ENCODE results near the gene NR4A3.

The NR4A3 gene

DNA sequence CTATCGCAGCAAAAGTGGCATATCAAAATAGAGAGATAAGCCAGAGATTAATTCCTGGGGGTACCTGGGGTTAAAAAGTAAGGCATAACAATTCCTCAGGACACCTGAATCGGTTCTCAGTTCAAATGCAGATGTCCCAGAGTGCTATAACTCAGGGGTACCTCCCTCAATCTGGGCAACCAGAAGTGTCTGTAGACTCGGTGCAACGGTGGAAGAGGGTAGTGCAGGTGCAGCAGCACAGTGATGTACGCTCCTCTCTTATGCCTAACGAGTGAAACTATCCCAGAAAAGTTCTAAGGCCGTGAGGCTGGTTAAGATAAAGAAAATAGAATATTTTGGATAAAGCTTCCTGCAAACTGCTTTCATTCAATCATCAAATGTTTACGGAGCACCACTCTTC lies 7.9 kb upstream of the NR4A3 start:
- ATAC-seq = no peak
- TF ChIP-seq ZC3H10 (CRISPR knock-in tag; IDR thresholded peaks at IDR 0.05) = no peak
- TF ChIP-seq ARNTL (CRISPR knock-in tag; IDR thresholded peaks at IDR 0.05; ENCODE audit: borderline replicate concordance, low read depth) = no peak
- no peak for TF ChIP-seq ZNF8 (CRISPR knock-in tag; IDR thresholded peaks at IDR 0.05)
- no peak for TF ChIP-seq ZNF70 (CRISPR knock-in tag; IDR thresholded peaks at IDR 0.05)
- TF ChIP-seq RARB (CRISPR knock-in tag; IDR thresholded peaks at IDR 0.05) = no peak
- TF ChIP-seq OSR1 (CRISPR knock-in tag; IDR thresholded peaks at IDR 0.05) = no peak

DNA sequence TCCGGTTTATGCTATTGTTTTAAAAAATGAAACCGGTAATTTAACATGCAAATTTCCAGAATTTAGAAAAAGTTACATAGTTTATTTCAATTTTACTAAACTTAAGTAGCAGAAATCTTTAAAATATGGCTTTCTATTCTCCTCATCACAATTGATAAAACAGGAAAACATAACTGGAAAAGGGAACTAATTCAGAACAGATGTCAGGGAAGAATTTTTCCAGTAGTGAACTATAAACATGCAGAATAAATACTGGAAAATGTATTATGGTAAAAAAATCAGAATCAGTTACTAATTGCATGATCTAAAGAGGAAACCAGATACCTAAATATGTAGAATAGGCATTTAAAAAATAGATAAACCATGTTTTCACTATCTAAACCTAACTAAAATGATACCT lies 7.3 kb upstream of the NR4A3 start:
- TF ChIP-seq TCF4 (CRISPR knock-in tag; IDR thresholded peaks at IDR 0.05; ENCODE audit: borderline replicate concordance) (peak; percentile 49), TOX (CRISPR knock-in tag; IDR thresholded peaks at IDR 0.05; ENCODE audit: borderline replicate concordance) (no peak), GLIS3 (CRISPR knock-in tag; IDR thresholded peaks at IDR 0.05) (no peak)
- no peak for ATAC-seq

- no peak for ATAC-seq
Observed at GRCh38 chr9:99816392-99816791, 5.3 kb upstream of the NR4A3 start.

DNA sequence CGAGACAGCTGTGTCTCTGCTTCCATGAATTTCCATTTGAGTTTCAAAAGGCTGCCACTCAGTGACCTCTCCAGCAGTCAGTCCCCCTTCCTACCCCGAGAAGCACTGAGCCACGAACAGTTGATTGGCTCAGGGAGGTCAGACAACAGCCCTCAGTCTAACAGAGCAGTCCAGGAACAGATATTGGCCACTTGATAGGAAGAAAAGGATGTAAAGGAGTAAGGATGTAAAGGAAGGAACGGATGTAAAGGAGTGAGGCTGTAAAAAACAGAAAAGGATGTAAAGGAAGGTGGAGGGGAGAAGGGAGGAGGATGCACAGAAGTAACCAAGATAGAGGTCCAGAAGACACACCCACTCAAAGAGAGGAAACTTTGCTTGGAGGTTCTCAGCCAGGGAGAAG lies 3.2 kb upstream of the NR4A3 start:
- no peak for ATAC-seq

More at GRCh38 chr9:99816392-99816791, 5.3 kb upstream of the NR4A3 start:
- TF ChIP-seq ARNTL (CRISPR knock-in tag; IDR thresholded peaks at IDR 0.05; ENCODE audit: borderline replicate concordance, low read depth) (no peak), ESRRG (CRISPR knock-in tag; IDR thresholded peaks at IDR 0.05) (no peak), ZNF8 (CRISPR knock-in tag; IDR thresholded peaks at IDR 0.05) (no peak), BACH2 (CRISPR knock-in tag; IDR thresholded peaks at IDR 0.05; ENCODE audit: borderline replicate concordance) (no peak), TOX (CRISPR knock-in tag; IDR thresholded peaks at IDR 0.05; ENCODE audit: borderline replicate concordance) (no peak), ZNF565 (CRISPR knock-in tag; conservative IDR thresholded peaks at IDR 0.05; ENCODE audit: low read depth) (no peak), ZNF70 (CRISPR knock-in tag; IDR thresholded peaks at IDR 0.05) (no peak), SNAI2 (CRISPR knock-in tag; IDR thresholded peaks at IDR 0.05) (no peak), ZFP30 (CRISPR knock-in tag; IDR thresholded peaks at IDR 0.05) (no peak), RARB (CRISPR knock-in tag; IDR thresholded peaks at IDR 0.05) (no peak), TCF4 (CRISPR knock-in tag; IDR thresholded peaks at IDR 0.05; ENCODE audit: borderline replicate concordance) (no peak), ZC3H10 (CRISPR knock-in tag; IDR thresholded peaks at IDR 0.05) (no peak), GLIS3 (CRISPR knock-in tag; IDR thresholded peaks at IDR 0.05) (no peak), PPARA (CRISPR knock-in tag; IDR thresholded peaks at IDR 0.05; ENCODE audit: borderline replicate concordance) (no peak), OSR1 (CRISPR knock-in tag; IDR thresholded peaks at IDR 0.05) (no peak)
- TF ChIP-seq, protein P1, sequence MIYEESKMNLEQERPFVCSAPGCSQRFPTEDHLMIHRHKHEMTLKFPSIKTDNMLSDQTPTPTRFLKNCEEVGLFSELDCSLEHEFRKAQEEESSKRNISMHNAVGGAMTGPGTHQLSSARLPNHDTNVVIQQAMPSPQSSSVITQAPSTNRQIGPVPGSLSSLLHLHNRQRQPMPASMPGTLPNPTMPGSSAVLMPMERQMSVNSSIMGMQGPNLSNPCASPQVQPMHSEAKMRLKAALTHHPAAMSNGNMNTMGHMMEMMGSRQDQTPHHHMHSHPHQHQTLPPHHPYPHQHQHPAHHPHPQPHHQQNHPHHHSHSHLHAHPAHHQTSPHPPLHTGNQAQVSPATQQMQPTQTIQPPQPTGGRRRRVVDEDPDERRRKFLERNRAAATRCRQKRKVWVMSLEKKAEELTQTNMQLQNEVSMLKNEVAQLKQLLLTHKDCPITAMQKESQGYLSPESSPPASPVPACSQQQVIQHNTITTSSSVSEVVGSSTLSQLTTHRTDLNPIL (CRISPR knock-in tag; IDR thresholded peaks at IDR 0.05; ENCODE audit: low read depth) = no peak
- TF ChIP-seq, protein P2, sequence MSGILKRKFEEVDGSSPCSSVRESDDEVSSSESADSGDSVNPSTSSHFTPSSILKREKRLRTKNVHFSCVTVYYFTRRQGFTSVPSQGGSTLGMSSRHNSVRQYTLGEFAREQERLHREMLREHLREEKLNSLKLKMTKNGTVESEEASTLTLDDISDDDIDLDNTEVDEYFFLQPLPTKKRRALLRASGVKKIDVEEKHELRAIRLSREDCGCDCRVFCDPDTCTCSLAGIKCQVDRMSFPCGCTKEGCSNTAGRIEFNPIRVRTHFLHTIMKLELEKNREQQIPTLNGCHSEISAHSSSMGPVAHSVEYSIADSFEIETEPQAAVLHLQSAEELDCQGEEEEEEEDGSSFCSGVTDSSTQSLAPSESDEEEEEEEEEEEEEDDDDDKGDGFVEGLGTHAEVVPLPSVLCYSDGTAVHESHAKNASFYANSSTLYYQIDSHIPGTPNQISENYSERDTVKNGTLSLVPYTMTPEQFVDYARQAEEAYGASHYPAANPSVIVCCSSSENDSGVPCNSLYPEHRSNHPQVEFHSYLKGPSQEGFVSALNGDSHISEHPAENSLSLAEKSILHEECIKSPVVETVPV (CRISPR knock-in tag; IDR thresholded peaks at IDR 0.05) = no peak
- TF ChIP-seq, protein P3, sequence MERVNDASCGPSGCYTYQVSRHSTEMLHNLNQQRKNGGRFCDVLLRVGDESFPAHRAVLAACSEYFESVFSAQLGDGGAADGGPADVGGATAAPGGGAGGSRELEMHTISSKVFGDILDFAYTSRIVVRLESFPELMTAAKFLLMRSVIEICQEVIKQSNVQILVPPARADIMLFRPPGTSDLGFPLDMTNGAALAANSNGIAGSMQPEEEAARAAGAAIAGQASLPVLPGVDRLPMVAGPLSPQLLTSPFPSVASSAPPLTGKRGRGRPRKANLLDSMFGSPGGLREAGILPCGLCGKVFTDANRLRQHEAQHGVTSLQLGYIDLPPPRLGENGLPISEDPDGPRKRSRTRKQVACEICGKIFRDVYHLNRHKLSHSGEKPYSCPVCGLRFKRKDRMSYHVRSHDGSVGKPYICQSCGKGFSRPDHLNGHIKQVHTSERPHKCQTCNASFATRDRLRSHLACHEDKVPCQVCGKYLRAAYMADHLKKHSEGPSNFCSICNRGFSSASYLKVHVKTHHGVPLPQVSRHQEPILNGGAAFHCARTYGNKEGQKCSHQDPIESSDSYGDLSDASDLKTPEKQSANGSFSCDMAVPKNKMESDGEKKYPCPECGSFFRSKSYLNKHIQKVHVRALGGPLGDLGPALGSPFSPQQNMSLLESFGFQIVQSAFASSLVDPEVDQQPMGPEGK (CRISPR knock-in tag; IDR thresholded peaks at IDR 0.05; ENCODE audit: borderline replicate concordance) = no peak
- TF ChIP-seq, protein P4, sequence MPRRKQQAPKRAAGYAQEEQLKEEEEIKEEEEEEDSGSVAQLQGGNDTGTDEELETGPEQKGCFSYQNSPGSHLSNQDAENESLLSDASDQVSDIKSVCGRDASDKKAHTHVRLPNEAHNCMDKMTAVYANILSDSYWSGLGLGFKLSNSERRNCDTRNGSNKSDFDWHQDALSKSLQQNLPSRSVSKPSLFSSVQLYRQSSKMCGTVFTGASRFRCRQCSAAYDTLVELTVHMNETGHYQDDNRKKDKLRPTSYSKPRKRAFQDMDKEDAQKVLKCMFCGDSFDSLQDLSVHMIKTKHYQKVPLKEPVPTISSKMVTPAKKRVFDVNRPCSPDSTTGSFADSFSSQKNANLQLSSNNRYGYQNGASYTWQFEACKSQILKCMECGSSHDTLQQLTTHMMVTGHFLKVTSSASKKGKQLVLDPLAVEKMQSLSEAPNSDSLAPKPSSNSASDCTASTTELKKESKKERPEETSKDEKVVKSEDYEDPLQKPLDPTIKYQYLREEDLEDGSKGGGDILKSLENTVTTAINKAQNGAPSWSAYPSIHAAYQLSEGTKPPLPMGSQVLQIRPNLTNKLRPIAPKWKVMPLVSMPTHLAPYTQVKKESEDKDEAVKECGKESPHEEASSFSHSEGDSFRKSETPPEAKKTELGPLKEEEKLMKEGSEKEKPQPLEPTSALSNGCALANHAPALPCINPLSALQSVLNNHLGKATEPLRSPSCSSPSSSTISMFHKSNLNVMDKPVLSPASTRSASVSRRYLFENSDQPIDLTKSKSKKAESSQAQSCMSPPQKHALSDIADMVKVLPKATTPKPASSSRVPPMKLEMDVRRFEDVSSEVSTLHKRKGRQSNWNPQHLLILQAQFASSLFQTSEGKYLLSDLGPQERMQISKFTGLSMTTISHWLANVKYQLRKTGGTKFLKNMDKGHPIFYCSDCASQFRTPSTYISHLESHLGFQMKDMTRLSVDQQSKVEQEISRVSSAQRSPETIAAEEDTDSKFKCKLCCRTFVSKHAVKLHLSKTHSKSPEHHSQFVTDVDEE (CRISPR knock-in tag; IDR thresholded peaks at IDR 0.05) = no peak

More for the DNA sequence above, 3.2 kb upstream of the NR4A3 start:
- TF ChIP-seq ISL1 (CRISPR knock-in tag; IDR thresholded peaks at IDR 0.05) (no peak), ZNF70 (CRISPR knock-in tag; IDR thresholded peaks at IDR 0.05) (0 out of 2 replicates have a peak, but pooled peaks have one; percentile 9)
- TF ChIP-seq, protein P3 (CRISPR knock-in tag; IDR thresholded peaks at IDR 0.05; ENCODE audit: borderline replicate concordance) = no peak

All from SK-N-SH treated with all-trans-retinoic acid at 6 μM for 48 hours (cell line).